HG03575 (cell line): ENCODE measurements around the gene MED22.
"Not testable (repeated sequence)": the region's sequence is repeated elsewhere in the genome, so short reads cannot be mapped to it uniquely, and the experiment has no call there.

Experiments
- ATAC-seq: cut with Tn5 transposase; IDR thresholded peaks from one replicate; pipeline ENCODE4 v1.9.1; 2021; ENCODE audit not compliant: unreplicated experiment, insufficient number of reproducible peaks, low FRiP score; ENCODE audit errors: extremely low read depth

MED22 gene

GRCh38 chr9:133344071-133344470 is 3.9 kb downstream of the MED22 start:
- ATAC-seq = no peak

GRCh38 chr9:133342570-133342969 is 5.4 kb downstream of the MED22 start:
- no peak for ATAC-seq

GRCh38 chr9:133342069-133342406 is 5.9 kb downstream of the MED22 start:
- ATAC-seq = no peak

- ATAC-seq = no peak
Measured at GRCh38 chr9:133341369-133342068, 6.4 kb downstream of the MED22 start.

GRCh38 chr9:133340916-133341315 is 7.0 kb downstream of the MED22 start:
- ATAC-seq = no peak

GRCh38 chr9:133340256-133340655 is 7.7 kb downstream of the MED22 start:
- ATAC-seq = no peak

GRCh38 chr9:133339641-133340040 is 8.3 kb downstream of the MED22 start:
- ATAC-seq = no peak

GRCh38 chr9:133335924-133336811 is 11.8 kb downstream of the MED22 start, which contains the start of gene SURF6:
Gene SURF6 (minus strand): TSS chr9:133336188. CDS start chr9:133336132, 56 bp downstream.
- ATAC-seq = peak; percentile 61

- not testable (repeated sequence) for ATAC-seq
Measured at GRCh38 chr9:133334888-133335287, 13.0 kb downstream of the MED22 start.

- no peak for ATAC-seq
Measured at GRCh38 chr9:133334161-133334560, 13.8 kb downstream of the MED22 start.

- no peak for ATAC-seq
Measured at GRCh38 chr9:133333566-133333965, 14.4 kb downstream of the MED22 start.

GRCh38 chr9:133333011-133333410 is 14.9 kb downstream of the MED22 start:
- no peak for ATAC-seq

- no peak for ATAC-seq
Measured at GRCh38 chr9:133332381-133332730, 15.6 kb downstream of the MED22 start.

- ATAC-seq = no peak
Measured at GRCh38 chr9:133331641-133332380, 16.1 kb downstream of the MED22 start.

GRCh38 chr9:133331221-133331620 is 16.7 kb downstream of the MED22 start:
- no peak for ATAC-seq

- not testable (repeated sequence) for ATAC-seq
Measured at GRCh38 chr9:133329306-133330156, 18.4 kb downstream of the MED22 start.

GRCh38 chr9:133327834-133328484 is 20.0 kb downstream of the MED22 start:
- no peak for ATAC-seq

GRCh38 chr9:133327021-133327420 is 20.9 kb downstream of the MED22 start:
- ATAC-seq = not testable (repeated sequence)
